GM19324 (cell line): ENCODE measurements around the gene OOSP4B.
"Not testable (repeated sequence)": the region's sequence is repeated elsewhere in the genome, so short reads cannot be mapped to it uniquely, and the experiment has no call there.

Source experiments
- ATAC-seq: cut with Tn5 transposase; IDR thresholded peaks from one replicate; pipeline ENCODE4 v1.9.1; 2021; ENCODE audit warnings: mild to moderate bottlenecking, moderate library complexity; ENCODE audit not compliant: unreplicated experiment, low FRiP score

Gene OOSP4B

GRCh38 chr11:60059052-60059451, 42.1 kb downstream of the OOSP4B start:
- no peak for ATAC-seq

- no peak for ATAC-seq
Observed at GRCh38 chr11:60059521-60060240, 42.7 kb downstream of the OOSP4B start.

GRCh38 chr11:60064111-60064510, 47.1 kb downstream of the OOSP4B start:
- no peak for ATAC-seq

GRCh38 chr11:60065801-60066200, 48.8 kb downstream of the OOSP4B start:
- no peak for ATAC-seq

- no peak for ATAC-seq
Observed at GRCh38 chr11:60069450-60069849, 52.5 kb downstream of the OOSP4B start.

- not testable (repeated sequence) for ATAC-seq
Observed at GRCh38 chr11:60071644-60072043, 54.7 kb downstream of the OOSP4B start.

GRCh38 chr11:60077216-60077817, 60.3 kb downstream of the OOSP4B start:
- no peak for ATAC-seq

GRCh38 chr11:60077981-60078380, 61.0 kb downstream of the OOSP4B start:
- no peak for ATAC-seq

GRCh38 chr11:60078745-60079144, 61.8 kb downstream of the OOSP4B start:
- ATAC-seq: no peak

GRCh38 chr11:60080535-60080934, 63.6 kb downstream of the OOSP4B start:
- no peak for ATAC-seq
